T-helper 2 cell (primary cell): ENCODE measurements around the gene MEF2A.
"Not testable (repeated sequence)": the region's sequence is repeated elsewhere in the genome, so short reads cannot be mapped to it uniquely, and the experiment has no call there.

Experiments used
- DNase-seq, 5 experiments: peaks; one replicate each; pipeline versions ENCODE4 v3.0.0 to v3.0.0-alpha.2; 2012 to 2022

Gene MEF2A

DNA sequence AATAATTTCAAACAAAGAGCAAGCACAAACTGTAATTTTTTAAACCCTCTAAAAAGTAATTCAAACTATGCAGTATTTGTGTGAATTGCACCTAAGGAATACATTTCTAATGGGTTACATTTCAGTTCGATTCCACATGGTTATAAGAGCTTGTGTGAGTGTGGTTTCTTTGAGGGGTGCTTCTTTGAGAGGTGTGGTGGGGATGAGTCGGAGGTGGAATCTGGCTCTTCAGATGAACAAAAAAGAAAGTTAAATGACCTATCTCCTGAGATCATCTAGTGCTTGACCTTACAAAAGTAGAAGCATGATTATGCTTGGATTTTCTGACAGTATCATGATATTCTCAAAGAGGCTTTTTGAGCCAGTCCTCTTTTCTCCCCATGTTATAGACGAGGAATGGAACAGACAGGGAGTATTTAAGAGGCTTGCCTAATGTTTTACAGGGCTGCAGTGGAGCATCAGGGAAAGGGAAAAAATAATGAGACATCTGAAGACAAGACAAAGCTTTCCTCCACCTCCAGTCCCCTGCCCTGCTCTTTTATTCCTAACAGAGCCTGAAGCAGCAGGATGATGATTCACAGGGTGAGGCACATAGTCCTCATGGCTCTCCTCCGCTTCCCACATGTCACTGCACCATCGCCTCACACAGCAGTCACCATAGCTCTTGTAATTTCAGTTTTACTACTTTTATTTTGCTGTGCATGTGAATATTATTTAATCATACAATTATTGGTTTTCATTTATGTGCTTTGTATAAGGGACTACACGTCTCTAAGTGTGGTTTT, 85.4 kb downstream of the MEF2A start:
- DNase-seq = no peak

DNA sequence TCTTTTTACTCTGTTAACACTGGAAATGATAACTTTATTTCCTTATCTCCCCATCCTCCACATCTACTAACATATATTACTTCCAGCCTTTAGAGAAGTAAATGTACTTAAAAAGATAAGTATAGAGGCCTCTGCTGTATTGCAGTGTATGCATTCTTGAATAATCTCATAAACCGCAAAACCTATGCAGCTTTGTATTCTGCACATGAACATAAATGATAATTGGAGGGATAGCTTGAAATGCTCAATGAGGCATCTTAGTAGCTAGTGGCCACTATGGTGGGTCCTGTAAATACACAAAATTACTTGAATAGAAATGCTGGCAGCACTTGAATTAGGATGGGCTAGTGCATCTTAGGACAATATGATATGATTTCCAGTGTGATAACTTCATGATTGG, 90.4 kb downstream of the MEF2A start:
- no peak for DNase-seq

DNA sequence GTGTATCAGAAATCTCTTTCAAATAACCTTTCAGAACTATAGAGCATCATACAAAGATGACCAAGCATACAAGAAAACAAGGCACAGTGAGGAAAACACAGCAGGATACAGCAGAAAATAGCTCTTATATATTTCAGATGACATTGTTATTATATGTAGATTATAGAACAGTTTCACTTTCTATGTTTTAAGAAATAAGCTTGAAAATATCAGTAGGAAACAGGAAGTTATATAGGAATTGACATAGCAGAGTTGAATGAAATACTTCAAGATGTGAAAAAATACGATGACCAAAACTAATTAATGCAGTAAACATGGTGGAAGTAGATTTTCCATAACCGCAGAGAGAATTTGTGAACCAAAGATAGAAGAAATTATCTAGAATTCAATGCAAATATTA, 92.2 kb downstream of the MEF2A start:
- no peak for DNase-seq

DNA sequence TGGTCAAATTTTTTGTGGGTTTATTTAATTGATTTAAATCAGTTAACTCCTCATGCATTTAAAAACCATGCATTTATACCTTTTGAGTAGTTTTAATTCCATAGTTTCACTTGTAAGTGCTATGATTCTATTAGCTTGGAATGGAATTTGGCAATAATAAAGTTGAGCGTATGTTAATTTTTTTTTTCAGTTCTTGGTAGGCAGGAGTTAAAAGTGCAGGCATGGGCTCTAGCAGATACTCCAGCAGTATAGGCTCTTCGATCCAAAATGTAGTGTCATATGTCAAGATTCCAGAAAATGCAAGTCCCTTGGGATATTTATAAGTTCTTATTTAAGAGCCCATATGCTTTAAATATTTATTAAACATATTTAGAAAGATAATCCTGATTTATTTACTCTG, 97.1 kb downstream of the MEF2A start:
- no peak for DNase-seq

DNA sequence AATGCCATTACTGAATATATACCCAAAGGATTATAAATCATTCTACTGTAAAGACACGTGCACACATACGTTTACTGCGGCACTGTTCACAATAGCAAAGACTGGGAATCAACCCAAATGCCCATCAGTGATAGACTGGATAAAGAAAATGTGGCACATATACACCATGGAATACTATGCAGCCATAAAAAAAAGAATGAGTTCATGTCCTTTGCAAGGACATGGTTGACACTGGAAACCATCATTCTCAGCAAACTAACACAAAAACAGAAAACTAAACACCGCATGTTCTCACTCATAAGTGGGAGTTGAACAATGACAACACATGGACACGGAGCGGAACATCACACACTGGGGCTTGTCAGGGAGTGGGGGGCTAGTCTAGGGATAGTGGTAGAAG, 100.3 kb downstream of the MEF2A start:
- not testable (repeated sequence) for DNase-seq

DNA sequence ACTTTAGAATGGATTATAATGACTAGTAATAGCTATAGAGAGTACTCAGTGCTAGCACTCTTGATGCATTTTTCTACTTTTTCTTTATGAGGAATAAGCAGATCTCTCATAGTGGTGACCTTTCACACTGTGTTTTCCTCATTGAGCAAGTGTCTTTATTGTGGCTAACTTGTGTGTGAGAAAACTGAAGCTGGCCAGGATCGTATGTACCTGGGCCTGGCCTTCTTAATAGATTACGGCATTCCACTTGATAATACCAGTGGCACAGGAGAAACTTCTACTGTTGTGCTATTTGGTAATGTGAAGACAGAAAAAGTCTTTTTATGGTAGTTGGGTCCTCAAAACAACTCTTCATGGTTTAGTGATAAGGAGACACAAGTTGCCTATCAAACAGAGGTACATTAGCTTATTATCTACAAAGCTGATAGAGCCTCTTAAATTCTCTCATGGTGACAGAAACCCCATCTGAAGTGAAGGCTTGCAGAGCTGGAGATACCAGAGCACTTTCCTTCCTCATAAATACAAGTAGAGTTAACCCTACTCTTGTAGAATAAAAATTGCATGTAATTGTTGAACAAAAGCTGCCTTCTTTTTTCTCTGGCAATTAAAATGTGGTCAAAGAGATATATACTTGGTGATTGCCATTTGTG, 102.9 kb downstream of the MEF2A start:
- no peak for DNase-seq

DNA sequence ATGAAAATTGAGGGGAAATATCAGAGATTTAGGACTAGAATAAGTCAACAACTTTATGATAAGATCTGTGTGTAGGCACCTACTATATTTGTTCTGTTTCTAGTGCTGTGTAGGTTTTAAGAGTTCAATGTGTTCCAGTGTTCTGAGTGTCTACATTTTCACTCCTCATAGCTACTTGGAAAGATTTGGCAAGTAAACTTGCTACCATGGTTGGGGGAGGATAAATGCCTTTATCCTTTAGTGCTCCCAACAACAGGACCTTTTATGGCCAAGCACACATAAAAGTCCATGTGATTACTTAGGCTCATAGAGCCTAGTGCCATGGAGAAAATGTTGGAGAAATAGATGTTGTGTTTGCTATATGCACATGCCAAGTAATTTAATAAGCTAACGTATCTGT, 103.5 kb downstream of the MEF2A start:
- no peak for DNase-seq

DNA sequence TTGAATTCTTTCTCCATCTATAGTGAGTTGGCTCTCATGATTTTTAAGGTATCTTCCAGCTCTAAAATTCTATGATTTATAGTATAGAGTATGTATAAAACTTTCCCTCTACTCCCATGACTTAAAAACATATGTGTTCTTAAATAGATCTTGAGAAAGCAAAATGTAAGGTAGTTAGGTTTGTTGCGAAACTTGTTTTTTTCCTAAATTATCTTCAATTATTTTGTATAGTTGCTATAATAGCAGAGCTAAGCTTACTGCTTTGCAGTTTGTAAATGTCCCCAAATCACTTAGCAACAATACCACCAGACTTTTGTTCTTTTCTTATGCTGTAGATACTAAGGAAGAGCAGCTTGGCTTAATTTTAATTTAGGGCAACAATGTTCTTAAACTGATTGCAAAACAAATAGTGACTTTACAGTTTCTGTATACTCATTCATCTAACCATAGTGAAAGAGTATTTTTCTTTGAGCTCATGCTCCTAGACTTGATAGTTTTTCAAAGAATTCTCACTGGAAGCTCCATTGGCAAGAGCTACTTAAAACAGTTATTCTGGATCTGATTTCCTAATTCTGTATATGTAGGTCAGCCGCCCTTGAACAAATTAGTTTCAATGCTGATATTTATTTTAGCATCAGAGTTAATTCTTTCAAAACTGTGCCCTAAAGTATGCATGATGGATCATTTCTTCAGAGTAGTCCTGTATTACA, 106.3 kb downstream of the MEF2A start:
- DNase-seq = no peak

DNA sequence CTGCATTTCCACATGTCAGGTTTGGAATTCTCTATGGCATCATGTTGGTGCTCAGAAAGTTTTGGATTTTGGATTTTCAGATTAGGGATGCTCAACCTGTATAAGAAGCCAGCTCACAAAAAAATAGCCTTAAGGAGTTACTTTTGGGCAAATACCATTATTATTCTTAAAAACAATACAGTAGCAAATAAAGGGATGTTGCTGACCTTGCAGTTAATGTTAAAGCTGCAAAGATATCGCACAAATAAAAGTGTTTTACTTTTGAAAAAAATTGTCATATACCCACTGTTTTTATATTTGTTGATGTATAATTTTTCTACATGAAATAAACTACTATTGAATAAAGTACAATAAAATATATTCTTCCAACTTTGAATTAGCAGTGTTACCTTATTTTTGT, 107.3 kb downstream of the MEF2A start:
- no peak for DNase-seq

DNA sequence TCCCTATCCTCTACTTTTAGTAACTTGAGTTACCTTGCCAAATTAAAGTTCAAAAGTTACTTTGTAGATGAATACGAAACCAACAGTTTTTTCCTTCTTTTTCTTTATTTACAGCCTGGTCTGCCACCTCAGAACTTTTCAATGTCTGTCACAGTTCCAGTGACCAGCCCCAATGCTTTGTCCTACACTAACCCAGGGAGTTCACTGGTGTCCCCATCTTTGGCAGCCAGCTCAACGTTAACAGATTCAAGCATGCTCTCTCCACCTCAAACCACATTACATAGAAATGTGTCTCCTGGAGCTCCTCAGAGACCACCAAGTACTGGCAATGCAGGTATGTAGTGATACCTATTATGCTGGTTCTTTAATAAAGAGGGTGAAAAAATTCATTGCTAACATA, 108.5 kb downstream of the MEF2A start:
- no peak for DNase-seq

DNA sequence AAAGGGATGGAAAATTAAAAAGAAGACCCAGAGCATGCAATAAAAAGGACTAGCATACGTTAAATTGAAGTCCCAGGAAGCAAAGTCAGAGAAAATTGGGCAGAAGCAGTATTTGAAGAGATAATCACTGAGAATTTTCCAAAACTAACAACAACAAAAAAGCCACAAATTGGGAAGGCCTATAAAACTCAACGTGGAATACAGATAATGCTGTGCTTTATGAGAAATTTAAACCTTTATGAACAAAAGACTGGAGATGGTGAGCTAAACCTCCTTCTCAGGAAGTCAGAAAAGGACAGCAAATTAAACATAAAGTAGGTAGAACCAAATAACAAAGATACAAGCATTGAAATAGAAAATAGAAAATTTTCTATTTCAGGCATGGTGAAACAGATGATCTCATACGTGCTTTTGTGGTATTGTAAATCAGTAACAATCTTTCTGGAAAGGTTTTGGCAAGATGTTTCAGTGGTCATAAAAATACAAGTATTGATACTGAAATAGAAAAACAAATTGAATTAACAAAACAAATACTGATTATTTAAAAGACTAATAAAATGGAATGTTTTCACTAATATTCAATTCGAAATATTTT, 111.9 kb downstream of the MEF2A start:
- DNase-seq = no peak

DNA sequence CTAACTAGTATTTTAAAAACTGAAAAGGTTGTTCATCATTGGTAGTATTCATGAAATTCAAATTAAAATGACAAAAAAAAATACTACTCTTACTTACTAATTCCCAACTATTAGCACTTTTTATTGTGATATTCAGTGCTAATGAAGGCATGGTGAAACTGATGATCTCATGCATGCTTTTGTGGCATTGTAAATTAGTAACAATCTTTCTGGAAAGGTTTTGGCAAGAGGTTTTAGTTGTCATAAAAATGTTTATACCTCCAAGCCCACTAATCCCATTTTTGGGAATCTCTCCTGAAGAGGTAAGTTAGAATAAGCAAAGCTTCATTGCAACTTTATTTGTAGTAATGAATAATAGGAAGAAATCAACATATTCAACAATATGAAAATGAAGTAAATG, 114.5 kb downstream of the MEF2A start:
- DNase-seq = no peak

DNA sequence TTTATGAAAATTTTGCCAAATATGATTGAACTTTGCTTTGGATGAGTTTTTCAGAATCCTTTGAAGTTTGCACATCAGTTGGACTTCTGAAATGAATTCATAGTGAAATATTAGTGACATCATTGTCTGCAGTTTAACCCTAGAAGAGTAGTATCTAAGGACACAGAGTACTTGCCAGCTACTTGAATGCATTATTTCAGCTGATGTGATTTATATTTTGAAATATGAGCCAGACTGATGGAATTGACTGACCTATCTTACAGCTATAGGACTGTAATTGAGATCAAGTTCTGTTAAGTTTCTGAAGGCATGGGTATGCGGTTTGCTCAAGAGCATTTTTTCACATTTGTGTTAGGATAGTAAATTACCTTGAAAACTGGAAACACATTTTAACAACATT, 116.2 kb downstream of the MEF2A start:
- no peak for DNase-seq

DNA sequence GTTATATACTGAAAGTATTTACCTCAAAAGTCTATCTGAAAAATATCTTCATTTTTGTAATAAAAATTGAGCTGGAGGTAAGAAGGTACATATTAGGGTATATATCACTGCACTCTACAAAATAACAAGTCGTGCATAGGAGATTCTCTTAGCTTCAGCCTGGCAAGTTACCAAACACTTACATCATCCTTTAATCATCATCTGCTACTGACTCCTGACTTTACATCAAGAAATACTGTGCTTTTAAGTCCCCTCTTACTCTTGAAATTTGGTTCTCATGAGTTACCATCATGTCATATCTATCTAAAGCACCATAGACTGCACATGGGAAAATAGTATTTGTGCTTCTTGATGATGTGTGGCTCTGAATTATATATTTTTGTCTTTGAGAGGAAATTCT, 116.7 kb downstream of the MEF2A start:
- no peak for DNase-seq

DNA sequence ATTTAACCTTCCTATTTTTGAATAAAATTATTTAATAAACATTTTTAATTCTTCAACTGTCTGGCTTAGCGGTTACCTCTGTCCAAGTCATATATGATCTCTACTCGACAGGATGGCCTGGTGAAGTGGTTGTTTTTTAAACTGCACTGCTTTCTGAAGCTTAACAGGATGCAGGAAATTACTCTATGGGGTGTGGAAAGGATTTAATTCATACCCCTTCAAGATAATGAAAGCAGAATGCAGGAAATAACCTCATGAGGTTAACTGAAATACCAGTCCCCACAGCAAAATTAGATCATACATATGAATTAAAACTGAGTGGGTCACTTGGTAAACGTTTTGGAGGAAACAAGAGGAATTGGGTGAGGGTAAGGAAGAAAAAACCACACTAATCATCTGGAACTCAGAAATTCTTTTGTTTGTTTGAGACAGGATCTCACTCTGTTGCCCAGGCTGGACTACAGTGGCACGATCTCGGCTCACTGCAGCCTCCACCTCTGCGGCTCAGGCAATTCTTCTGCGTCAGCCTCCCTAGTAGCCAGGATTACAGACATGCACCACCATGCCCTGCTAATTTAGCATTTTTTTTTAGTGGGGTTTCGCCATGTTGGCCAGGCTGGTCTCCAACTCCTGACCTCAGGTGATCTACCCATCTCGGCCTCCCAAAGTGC, 117.4 kb downstream of the MEF2A start:
- DNase-seq = peak in 1 of 5 experiments; percentile 59

DNA sequence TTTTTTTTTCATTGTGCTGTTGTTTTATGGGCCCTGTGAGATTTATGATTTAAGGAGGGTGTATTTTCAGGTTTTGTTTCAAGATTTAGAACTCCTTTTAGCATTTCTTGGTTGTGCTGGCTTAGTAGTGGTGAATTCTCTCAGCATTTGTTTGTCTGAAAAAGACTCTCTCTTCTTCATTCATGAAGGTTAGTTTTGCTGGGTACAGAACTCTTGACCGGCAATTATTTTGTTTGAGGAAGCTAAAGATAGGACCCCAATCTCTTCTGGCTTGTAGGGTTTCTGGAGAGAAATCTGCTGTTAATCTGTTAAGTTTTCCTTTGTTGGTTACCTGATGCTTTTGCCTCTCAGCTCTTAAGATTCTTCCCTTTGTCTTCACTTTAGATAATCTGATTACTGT, 120.5 kb downstream of the MEF2A start:
- no peak for DNase-seq

DNA sequence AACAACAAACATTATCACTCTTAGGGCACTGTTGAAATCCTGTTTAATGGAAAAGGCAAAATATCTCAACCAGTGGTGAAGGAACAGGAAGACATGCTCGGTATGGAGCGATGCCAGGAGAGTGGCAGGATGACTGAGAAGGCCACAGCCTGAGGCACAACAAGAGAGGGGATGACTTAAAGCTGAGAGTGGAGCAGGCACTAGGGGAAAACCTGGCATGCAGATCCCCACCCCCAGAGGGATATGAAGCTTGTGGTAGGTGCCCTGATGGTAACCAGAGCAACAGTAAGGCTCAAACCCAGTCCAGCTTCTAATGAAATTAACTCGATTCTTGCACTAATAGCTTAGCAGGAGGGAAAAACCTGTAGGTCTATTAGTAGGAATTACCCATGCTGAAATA, 127.0 kb downstream of the MEF2A start:
- DNase-seq = no peak

DNA sequence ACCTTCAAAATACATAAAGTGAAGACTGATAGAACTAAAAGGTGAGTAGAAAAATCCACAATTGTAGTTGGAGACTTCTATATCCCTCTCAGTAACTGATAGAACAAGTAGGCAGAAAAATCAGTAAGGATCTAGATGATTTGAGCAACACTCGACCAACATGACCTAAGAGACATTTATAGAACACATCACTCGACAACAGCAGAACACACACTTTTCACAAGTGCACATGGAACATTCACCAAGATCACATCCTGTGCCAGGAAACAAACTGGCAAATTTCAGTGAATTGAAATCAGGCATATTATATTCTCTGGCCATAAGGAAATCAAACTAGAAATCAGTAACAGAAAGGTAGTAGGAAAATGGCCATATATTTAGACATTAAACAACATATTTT, 130.3 kb downstream of the MEF2A start:
- DNase-seq = no peak

DNA sequence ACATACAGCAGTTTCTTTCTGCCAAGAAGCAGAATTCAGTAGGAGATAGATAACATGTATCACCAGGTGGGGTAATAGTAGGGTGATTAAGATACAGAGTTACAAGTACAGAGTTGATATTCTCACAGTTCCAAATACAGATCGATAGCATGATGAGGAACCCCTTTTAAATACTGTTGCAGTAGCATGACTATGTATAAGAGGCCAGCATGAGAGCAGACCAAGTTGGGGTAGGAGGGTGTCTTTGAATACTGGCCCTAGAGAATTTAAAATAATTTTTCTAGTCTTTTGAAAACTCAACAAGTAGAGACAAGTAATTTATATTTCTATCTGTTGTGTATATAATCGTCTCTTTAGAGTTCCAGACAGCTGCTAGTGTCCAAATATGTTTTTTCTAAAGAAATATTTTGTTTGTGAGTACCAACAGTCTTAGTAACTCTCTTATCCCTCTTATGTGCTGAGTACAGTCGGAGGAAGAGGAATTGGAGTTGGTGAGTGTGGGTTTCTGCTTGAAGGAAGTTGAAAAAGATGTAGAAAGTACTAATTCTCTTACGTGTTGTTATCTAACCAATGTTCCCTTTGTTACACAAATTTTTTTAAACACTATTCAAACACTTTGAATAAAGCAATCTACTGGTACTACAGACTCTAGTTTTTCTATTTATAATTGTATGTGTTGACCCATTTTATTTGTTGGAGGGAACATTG, 137.3 kb downstream of the MEF2A start:
- no peak for DNase-seq

DNA sequence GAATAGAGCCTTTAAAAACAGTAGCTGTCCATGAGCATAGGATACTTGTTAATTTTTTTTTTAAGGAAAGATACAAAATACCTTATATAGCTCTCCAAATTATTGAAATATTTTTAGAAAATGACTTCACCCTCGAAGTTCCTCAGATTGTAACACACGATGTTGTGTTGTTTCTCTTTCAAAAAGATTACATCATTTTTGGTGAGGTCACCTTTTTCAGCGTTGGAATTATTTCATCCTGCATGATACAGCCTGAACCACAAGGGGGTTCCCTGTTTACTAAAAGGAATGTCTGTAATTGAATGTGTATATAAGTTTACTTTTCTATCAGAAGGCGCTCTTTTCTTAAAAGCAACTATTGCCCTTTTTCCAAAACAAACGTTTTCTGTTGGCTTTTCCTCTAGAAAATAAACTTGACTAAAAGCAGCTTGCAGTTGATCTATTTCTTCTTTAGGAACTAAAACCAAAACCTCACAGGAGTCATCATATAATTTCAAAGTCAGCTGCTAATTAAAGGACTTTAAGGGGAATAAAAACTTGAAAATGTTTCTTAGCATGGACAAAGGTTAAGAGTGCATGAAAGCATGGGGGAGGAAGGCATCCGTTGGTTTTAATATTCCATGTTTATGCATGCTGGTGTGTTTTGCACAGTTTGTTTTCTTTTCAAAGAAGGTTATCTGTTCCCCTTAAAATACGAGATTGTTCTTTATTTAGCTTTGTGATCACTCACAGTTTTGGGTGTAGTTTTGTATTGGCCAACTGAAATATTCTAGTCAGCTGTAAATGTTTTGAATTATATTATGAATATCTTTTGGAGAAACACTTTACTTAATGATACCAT, 138.0 kb downstream of the MEF2A start:
- no peak for DNase-seq

DNA sequence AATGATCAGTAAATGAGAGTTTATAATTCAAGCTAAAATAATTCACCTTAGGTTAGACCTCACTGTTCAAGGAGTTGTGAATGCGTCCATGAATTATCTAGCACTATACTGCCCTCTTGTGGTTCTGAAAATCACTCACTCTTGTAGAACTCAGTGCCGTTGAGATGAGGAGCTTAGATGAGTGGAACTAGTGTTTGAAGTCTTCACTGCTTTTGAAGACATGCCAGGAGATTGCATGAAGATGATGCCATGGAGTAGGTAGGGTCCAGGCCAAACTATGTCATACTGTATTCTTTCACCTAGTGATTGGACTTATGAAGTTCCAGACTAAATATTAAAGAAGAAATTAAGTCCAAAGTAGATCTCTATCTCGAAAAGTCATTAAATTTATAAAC, 138.7 kb downstream of the MEF2A start:
- peak in 2 of 5 experiments; percentile 32 to 80 for DNase-seq
